Stimulated activated CD4-positive, alpha-beta T cell treated with anti-CD3 and anti-CD28 coated beads, Interleukin-2, amount 100 ng/mL, for 4 hours (primary cell): ENCODE measurements around the gene PDCD5.
"Not testable (repeated sequence)": the region's sequence is repeated elsewhere in the genome, so short reads cannot be mapped to it uniquely, and the experiment has no call there.

Experiments
- DNase-seq: peaks from one replicate; pipeline ENCODE4 v3.0.0-alpha.2; 2020; ENCODE audit warnings: low read depth

PDCD5 gene

DNA sequence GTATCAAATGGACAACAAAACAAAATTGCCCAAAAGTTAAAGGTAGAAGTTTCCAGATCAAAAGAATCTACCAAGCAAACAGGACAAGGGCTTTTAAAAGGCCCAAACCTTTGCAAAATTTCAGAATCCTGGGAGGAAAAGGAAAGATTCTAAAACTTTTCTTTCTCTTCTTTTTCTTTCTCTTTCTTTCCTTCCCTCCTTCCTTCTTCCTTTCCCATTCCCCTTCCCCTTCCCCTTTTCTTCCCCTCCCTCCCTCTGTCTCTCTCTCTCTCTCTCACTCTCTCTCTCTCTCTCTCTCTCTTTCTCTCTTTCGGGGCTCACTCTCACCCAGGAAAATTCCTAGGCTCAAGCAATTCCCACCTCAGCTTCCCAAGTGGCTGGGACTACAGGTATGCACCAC, 4.2 kb upstream of the PDCD5 start:
- DNase-seq, result no peak

DNA sequence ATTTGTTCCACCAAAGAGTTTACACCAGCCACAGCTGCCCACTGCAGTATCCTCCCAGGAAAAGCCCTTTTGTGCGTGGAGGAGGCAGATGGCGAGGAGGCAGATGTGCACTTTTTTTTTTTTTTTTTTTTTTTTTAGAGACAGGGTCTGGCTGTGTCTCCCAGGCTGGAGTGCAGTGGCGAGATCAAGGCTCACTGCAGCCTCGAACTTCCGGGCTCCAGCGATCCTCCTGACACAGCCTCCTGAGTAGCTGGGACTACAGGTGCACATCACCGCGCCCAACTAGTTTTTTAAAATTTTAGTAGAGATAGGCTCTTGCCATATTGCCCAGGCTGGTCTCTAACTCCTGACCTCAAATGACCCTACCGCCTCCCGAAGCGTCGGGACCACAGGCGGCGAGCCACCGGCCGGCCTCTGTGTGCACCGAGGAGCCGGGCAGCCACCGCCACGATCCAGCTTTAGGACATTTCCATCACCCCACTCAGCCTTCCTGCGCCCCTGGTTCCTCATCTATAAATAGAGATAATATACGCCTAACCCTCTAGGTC, 563 bp upstream of the PDCD5 start:
- DNase-seq, result no peak

DNA sequence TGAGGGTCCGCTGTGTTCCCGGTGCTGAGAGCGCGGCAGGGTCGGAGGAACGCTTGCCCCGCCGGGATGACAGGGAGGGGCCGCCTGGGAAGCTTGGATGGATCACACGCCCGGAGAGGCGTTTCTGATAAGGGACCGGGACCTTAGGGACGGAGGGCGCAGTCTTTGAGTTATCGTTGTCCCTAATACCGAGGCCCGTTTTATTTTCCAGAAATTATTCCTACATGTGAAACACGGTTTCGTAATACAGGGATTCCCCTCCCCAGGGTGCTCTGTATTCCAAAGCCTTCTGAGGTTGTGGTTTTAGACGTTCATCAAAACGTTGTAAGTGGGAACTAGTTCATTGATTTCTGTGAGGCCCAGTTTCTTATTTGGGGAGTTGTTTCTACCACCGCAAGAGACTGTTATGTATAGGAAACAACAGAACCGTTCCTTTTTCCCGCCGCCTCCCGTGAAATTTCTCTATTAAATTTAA, 752 bp downstream of the PDCD5 start:
- DNase-seq, result no peak

DNA sequence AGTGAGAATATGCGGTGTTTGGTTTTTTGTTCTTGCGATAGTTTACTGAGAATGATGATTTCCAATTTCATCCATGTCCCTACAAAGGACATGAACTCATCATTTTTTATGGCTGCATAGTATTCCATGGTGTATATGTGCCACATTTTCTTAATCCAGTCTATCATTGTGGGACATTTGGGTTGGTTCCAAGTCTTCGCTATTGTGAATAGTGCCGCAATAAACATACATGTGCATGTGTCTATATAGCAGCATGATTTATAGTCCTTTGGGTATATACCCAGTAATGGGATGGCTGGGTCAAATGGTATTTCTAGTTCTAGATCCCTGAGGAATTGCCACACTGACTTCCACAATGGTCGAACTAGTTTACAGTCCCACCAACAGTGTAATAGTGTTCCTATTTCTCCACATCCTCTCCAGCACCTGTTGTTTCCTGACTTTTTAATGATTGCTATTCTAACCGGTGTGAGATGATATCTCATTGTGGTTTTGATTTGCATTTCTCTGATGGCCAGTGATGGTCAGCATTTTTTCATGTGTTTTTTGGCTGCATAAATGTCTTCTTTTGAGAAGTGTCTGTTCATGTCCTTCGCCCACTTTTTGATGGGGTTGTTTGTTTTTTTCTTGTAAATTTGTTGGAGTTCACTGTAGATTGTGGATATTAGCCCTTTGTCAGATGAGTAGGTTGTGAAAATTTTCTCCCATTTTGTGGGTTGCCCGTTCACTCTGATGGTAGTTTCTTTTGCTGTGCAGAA, 6.9 kb downstream of the PDCD5 start:
- not testable (repeated sequence) for DNase-seq

DNA sequence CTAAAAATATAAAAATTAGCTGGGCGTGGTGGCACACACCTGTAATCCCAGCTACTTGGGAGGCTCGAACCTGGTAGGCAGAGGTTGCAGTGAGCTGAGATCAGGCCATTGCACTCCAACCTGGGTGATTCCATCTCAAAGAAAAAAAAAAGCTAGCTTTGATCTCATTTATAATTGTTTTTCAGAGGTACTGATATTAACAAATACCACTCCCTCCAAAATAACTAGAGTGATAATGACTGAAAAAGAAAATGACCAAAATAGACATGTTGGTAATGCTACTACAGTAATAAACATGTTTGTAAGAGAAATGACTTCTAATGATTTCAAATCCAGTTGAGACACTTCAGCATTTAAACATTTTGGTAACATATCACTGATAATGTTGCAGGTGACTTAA, 13.0 kb downstream of the PDCD5 start:
- no peak for DNase-seq

DNA sequence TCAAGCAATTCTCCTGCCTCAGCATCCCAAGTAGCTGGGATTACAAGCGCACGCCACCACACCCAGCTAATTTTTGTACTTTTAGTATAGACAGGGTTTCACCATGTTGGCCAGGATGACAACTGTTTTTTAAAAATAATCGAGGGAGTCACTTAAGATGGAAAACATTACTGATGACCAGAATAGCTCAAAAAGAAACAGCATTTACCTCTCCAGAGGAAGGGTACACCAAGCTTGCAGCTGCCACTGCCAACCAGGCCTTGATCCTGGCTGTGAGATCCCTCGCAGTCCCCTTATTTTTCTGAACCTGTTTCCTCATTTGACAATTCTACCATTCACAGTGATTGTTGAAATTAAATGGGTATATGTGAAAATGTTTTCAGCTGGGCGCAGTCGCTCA, 14.5 kb downstream of the PDCD5 start:
- no peak for DNase-seq

DNA sequence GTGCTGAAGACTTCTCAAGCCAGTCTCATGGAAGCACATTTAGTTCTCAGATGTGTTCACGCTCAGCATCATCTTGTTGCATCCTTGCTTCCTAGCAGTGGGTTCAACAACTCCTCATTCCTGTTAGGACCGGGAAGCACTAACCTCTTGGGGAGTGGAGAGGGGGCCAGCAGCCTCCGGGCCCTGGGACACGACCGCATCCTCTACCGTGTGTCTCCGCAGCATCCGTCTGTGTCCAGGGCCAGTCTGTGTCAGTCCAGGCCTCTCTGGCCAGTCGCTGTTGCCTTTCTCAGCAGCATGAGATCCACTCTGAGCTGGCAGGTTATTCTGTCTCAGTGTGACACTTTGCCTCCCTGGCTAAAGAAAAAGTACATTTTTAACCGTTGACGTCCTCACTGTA, 17.0 kb downstream of the PDCD5 start:
- no peak for DNase-seq

DNA sequence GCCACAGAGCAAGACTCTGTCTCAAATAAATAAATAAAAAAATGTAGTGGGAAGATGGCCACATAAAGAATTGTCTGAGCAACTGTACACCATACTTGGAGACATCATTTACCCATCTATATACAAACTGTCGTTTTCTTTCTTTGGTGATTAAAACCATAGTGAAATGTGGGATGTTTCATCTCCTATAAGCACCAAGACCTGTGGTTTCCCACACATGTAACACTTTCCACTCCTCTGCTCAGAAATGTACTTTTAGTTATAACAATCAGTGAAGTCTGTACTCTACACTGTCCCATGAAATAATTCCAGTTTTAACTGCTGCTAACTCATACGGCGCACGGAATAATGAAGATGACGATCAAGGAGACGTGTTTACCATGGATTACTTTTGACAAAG, 18.3 kb downstream of the PDCD5 start:
- no peak for DNase-seq

DNA sequence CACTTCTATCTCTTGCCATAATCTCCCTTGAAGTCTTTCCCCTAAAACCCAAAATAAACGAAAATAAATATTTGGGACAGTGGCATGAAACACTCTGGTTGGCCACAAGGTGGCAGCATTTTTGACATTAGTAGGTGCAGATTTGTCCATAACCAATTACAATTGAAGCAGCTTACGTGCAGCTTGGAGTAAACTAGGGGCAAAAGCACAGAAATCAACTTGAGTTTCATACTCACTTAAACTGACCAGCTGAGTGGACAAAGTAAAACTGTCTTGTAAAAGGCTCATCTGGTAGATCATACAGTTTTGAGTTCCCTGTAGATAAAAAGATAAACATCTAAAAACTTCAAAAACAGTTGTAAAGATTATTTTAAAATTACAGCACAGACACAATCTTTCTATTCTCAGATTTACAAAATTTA, 18.8 kb downstream of the PDCD5 start:
- peak; percentile 26 for DNase-seq

DNA sequence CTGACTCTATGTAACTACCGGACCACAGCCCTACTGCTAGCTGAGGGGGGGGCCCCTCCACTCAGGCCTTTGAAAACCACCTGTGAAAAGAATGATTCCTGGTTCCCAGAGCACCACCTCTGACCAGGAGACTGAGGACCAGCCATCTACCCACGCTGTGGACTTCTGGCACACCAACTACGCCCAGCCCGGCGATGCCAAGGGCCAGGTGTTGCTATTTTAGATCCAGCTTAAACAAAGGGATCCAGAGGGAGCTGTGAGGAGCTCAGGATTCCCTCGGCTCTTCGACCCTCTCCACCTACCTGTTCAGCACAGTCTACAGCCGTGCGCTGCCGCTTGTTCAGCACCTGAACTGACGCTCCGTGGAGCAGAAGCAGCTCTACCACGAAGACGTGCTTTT, 23.0 kb downstream of the PDCD5 start:
- no peak for DNase-seq

DNA sequence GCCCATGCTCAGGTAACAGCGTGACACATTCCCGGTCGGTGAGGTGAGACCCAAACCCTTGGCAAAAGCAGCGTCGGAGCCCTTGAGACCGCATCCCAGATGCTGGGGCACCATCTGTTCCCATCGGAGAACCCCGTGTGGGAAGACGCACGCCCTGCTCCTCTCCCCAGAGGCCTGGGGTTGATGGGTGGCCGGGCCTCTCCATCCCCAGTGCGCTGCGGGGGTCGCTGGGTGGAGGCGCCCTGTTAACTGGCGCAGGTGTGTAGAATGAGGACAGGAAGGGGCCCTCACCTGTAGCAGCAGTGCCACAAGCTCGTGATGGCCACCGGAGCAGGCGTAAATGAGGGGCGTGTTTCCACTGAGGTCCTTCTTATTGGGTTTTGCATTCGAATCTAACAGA, 24.6 kb downstream of the PDCD5 start:
- DNase-seq, result no peak

DNA sequence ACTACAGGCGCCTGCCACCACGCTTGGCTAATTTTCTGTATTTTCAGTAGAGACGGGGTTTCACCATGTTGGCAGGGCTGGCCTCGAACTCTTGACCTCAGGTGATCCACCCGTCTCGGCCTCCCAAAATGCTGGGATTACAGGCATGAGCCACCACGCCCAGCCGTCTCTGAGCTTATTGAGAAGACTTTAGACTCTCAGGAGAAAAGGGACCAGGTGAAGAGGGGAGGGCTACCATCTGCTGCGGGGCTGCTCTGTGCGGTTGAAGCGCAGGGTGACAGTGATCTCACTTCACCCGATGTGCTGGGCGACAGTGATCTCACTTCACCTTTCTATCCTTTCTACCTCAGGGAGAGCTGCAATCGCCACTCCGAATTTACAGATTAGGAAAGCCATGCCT, 25.3 kb downstream of the PDCD5 start:
- DNase-seq, result no peak

DNA sequence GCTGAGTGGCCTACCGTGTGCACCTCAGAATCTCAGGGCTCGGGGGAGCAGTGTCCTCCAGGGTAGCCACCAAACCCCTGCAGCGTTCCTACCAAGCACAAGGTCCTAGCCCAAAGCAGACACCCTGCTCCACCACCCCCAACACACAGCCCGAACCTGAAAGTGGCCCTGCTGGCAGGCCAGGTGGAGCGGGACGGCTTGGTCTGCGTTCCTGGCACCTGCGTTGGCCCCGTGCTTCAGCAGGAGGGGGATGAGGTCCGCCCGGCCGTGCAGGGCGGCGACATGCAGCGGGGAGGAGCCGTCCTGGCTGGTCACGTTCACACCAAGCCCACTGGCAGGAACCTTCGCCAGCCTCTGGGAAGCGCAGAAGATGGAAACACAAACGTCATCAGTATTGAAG, 26.5 kb downstream of the PDCD5 start:
- no peak for DNase-seq

DNA sequence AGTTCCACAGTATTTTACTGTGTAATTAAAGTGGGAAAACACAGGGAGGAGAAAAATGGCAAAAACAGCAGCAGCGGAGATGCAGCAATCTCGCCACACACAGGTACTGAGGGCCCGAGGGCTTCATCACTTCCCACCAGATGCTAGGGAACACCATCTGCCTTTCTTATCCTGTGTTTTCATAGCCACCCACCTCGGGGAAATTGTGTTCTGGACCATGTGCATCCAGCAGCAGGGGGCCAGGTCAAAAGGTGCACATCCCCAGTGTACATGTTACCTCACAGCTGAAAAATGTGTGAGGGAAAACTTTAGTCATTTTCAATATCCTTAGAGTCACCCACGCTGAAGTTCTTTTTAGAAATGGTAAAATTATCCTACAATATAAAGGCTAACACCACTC, 30.2 kb downstream of the PDCD5 start:
- no peak for DNase-seq

DNA sequence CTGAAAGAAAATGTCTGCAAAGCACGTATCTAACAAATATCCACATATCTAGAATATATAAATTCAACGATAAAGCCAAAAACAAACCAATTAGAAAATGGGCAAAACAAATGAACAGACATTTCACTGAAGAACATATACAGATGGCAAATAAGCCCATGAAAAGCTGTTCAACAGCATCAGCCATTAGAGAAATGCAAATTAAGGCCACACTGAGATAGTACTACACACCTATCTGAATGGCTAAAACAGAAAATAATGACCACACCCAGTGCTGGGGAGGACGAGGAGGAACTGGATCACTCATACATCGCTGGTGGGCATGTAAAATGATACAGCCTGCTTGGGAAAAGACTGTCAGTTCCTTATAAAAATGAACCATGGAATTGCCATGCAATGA, 32.0 kb downstream of the PDCD5 start:
- no peak for DNase-seq

DNA sequence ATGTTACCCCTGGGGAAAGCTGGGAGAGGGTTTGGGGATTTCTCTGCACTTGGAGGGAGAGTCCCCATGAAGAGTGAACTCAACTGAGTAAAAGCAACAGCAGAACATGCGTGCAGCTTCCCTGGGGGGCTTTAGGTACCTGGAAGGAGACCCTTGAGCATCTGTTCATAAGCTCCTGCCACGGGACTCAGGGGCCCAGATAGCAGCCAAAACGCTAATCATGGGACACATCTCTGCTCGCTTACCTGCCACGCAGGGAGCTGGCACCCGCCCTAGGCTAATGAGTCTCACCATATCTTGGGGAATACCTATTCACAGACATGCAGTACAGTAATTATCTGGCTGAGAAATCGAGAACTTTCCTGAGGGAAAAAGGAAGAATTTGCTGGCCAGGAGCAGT, 33.9 kb downstream of the PDCD5 start:
- DNase-seq, result no peak

DNA sequence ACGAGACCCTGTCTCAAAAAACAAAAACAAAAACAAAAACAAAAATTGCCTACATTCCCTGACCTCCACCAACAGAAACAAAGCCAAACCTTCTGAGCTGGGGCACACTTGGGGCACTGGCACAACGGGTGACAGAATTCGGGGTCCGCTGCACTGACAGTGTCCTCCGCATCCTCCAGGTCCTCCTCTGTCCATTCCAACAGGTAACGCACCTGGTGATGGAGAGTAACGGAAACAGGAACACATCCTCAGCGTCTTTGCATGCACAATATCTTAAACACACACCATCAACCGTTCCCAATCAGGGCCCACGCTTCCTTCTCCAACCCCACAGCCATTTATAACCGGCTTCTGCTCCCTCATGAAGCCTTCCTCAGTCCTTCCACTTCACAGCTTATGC, 34.6 kb downstream of the PDCD5 start:
- DNase-seq, result no peak

DNA sequence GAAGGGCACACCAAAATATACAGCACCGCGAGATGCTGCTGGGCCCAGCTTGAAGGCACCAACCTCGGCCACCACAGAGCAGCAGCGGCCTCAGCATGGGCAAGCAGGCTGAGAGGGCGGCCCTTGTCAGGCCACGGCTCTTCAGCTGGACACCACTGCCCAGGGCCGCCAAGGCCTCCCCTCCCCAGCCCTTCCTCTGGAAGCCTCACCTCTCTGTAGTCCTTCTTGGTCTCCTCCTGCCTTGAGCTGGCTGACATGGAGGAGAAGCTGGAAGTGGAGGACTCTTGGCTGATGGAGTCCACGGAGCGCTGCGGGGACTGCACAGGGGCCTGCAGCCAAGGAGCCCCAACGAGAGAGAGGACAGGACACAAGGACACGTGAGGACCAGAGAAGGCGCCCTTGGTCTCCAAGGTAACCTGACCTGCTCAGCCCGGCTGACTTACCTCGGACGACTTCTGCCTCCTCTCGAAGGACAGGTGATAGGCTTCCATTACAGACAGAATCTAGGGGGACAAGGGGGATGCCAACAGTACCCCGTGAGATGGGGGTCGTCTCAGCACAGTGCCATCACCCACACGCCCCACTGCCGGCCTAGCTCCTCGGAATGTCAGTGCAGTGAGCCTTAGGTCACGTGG, 38.2 kb downstream of the PDCD5 start:
- no peak for DNase-seq

DNA sequence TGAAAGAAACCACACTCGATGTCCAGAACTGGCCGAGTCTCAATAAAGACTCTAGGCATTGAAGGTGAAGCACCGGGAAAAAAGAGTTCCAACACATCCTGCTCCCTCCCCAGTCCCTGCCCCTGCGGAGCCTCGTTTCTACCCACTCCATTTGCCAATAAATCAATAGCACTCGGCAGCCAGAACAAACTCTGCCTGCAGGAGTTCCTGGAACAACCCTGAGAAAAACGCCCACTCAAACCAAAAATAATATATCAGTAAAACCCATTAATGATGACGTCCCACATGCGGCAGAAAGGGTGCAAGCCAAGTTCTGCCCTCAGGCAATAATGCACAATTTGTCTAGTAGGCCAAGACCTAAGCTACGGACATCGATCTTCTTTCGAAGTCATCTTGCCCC, 41.0 kb downstream of the PDCD5 start:
- DNase-seq, result no peak

DNA sequence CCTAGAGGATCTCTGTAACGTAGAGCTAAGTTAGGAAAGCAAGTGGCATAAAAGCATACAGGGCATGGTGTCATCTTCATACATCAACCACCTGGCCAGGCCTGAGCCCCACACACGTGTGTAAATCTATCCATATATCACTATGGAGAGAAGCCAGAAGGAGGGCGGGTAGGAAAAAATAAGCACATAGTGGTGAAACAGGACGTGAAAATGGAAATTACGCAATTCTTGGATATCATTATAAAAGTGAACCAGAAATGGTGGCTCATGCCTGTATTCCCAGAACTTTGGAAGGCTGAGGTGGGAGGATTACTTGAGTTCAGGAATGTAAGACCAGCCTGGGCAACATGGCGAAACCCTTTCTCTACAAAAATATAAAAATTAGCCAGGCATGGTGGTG, 43.4 kb downstream of the PDCD5 start:
- no peak for DNase-seq

DNA sequence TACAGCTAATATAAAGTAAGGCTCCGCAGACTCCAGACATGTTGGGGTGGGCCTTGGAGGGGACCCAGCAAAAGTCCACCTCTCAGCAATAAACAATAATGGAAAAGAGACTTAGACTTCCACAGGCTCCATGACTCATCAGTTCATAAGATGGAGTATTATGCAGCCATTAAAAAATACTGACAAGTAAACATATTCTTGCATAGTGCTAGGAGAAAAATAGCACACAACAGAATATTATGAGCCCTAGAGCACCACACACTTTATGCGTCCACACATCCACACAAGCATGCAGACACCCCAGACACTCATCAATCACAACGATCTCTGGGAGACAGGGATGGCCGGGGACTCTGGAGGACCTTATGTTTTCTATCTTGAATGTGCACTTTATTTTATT, 46.0 kb downstream of the PDCD5 start:
- no peak for DNase-seq

DNA sequence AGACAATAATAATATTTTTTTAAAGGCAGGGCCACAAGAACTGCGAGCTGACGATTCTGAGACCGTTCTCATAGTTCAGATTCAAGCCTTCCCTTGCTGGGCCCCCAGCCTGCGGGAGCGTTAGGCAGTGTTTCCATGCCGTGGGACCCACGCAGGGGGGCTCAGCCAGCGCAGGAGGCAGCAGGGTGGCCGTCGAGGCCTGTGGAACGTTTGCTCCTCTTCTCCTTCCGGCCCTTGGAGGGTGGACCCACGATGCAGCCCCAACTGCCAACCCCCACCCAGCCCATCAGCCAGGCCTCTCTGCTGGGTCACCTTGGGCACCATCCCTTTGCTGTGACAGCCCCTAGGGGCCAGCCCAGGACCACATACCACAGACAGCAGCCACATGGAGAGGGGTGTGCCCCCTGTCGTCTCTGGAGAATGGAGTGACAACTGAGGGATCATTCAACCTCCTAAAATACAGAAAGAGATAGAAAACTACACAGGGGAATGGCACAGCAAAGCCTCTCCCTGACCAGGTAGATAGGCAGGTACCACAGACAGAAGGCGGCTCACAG, 46.8 kb downstream of the PDCD5 start:
- no peak for DNase-seq

DNA sequence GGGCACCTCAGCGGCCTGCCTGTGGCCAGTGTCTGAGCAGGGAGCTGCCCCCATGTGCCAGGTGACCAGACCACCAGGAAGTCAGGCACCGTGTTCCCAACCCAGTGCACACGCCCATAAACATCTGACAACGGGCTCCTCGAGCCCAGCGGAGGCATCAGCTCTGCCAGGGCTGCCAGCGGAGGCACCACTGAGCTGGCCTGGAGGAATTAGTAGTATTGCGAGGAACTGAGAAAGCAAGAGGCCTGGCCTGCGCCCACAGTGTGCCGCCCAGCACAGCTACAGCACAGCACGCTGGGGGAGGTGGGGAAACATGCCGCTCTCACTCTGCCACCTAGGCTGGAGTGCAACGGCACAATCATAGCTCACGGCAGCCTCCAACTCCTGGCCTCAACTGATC, 49.3 kb downstream of the PDCD5 start:
- DNase-seq, result no peak
